HepG2 (cell line): ENCODE results near the gene VAMP2. TPM values are rescaled to one million over a fixed set of nuclear protein-coding genes. Genes with fewer than 3 reads are reported as not detected.
A peak's percentile ranks its signal among the peaks of the same experiment; 100 is the strongest.

Experiments used
- AGO1 ChIP-seq: fragments of 200-400 bp; formaldehyde crosslinking; IDR thresholded peaks from 2 replicates; pipeline ENCODE4 v1.6.1; 2017; ENCODE audit warnings: mild to moderate bottlenecking, low read depth, low read length, moderate library complexity; ENCODE audit not compliant: poor library complexity, severe bottlenecking
- AKNA ChIP-seq: sonication (generic); formaldehyde crosslinking; IDR thresholded peaks from 2 replicates; pipeline ENCODE4 v1.4.0; 2020; ENCODE audit warnings: missing genetic modification reagents, borderline replicate concordance
- CERS6 ChIP-seq: sonication (generic); formaldehyde crosslinking; IDR thresholded peaks from 2 replicates; pipeline ENCODE4 v1.5.0; 2020; ENCODE audit warnings: missing genetic modification reagents
- HNF4A ChIP-seq: sonication (generic); formaldehyde crosslinking; IDR thresholded peaks from 2 replicates; pipeline ENCODE4 v1.4.0; 2020; ENCODE audit warnings: missing genetic modification reagents
- JUN ChIP-seq: sonication (generic); formaldehyde crosslinking; IDR thresholded peaks from 2 replicates; pipeline ENCODE4 v1.4.0; 2020; ENCODE audit warnings: mild to moderate bottlenecking, missing genetic modification reagents
- JUND ChIP-seq: sonication (generic); formaldehyde crosslinking; IDR thresholded peaks from 2 replicates; pipeline ENCODE4 v1.8.0; 2022; ENCODE audit warnings: mild to moderate bottlenecking, missing genetic modification reagents
- KDM2A ChIP-seq: sonication (generic); formaldehyde crosslinking; IDR thresholded peaks from 2 replicates; pipeline ENCODE4 v1.4.0; 2020; ENCODE audit warnings: low read depth, missing genetic modification reagents, borderline replicate concordance
- KLF6 ChIP-seq: IDR thresholded peaks from 2 replicates; pipeline ENCODE4 v1.8.0; 2016; ENCODE audit warnings: missing biosample characterization, missing genetic modification reagents
- MTF2 ChIP-seq: sonication (generic); formaldehyde crosslinking; IDR thresholded peaks from 2 replicates; pipeline ENCODE4 v1.5.0; 2020; ENCODE audit warnings: missing genetic modification reagents, borderline replicate concordance
- NFE2 ChIP-seq: sonication (generic); formaldehyde crosslinking; IDR thresholded peaks from 2 replicates; pipeline ENCODE4 v1.4.0; 2020; ENCODE audit warnings: missing genetic modification reagents
- NR2F2 ChIP-seq: IDR thresholded peaks from 2 replicates; pipeline ENCODE4 v1.6.1; 2012; ENCODE audit warnings: low read depth, inconsistent platforms, borderline replicate concordance
- NRL ChIP-seq: sonication (generic); formaldehyde crosslinking; IDR thresholded peaks from 2 replicates; pipeline ENCODE4 v1.5.0; 2020; ENCODE audit warnings: missing genetic modification reagents, mild to moderate bottlenecking, moderate library complexity, borderline replicate concordance
- SNAI1 ChIP-seq: sonication (generic); formaldehyde crosslinking; IDR thresholded peaks from 2 replicates; pipeline ENCODE4 v1.5.0; 2020; ENCODE audit warnings: mild to moderate bottlenecking, missing genetic modification reagents, borderline replicate concordance
- SRSF4 ChIP-seq: fragments of 200-400 bp; formaldehyde crosslinking; IDR thresholded peaks from one replicate; pipeline ENCODE4 v1.6.1; 2018; ENCODE audit warnings: mild to moderate bottlenecking, low read depth, low read length, moderate library complexity; ENCODE audit not compliant: poor library complexity, severe bottlenecking
- TEF ChIP-seq: sonication (generic); formaldehyde crosslinking; IDR thresholded peaks from 2 replicates; pipeline ENCODE4 v1.5.0; 2020; ENCODE audit warnings: missing genetic modification reagents
- ZNF143 ChIP-seq: sonication (generic); formaldehyde crosslinking; IDR thresholded peaks from 2 replicates; pipeline ENCODE4 v1.4.0; 2020; ENCODE audit warnings: missing genetic modification reagents
- ZNF451 ChIP-seq: sonication (generic); formaldehyde crosslinking; IDR thresholded peaks from 2 replicates; pipeline ENCODE4 v1.5.0; 2020; ENCODE audit warnings: mild to moderate bottlenecking, missing genetic modification reagents
- ZNF577 ChIP-seq: sonication (generic); formaldehyde crosslinking; IDR thresholded peaks from 2 replicates; pipeline ENCODE4 v1.4.0; 2020; ENCODE audit warnings: mild to moderate bottlenecking, low read depth, missing genetic modification reagents, borderline replicate concordance
- ZNF674 ChIP-seq: sonication (generic); formaldehyde crosslinking; IDR thresholded peaks from 2 replicates; pipeline ENCODE4 v1.5.0; 2020; ENCODE audit warnings: low read depth, mild to moderate bottlenecking, missing genetic modification reagents
- polyA plus RNA-seq, 8 experiments: library from polyadenylated mRNA; depleted of rRNA in 3 of 8; stranded (reverse) in 7 of 8; unstranded in 1 of 8; fragments of >200 nt; fragmentation: Illumina TruSeq in 4 of 8; extraction: Trizol in 4 of 8; gene quantifications; 2 replicates each; pipeline versions ENCODE4 v1.2.1 to v1.2.3, GENCODE V29; 2011 to 2016; ENCODE audit warnings: low read depth in 4 of 8, missing spikeins in 1 of 8, mixed read lengths in 1 of 8; ENCODE audit not compliant: insufficient read depth in 1 of 8
- total RNA-seq, 5 experiments: library from RNA; depleted of rRNA; stranded (reverse); fragments of >200 nt; fragmentation: Illumina TruSeq; extraction: Trizol; gene quantifications; 2 replicates each; pipeline ENCODE4 v1.2.3, GENCODE V29; 2016; ENCODE audit warnings: low read depth in 1 of 5
- TF ChIP-seq, protein P1 (sequence below): IDR thresholded peaks from 2 replicates; pipeline ENCODE4 v1.6.1; 2012; ENCODE audit warnings: low read depth, low read length, improper control_type of control experiment
- TF ChIP-seq, protein P2 (sequence below): sonication (generic); formaldehyde crosslinking; IDR thresholded peaks from 2 replicates; pipeline ENCODE4 v1.5.1; 2020; ENCODE audit warnings: missing genetic modification reagents, mild to moderate bottlenecking, borderline replicate concordance

The VAMP2 gene
- total and polyA plus RNA-seq, 2 of the 13 experiments (the other 11 are each of a cell fraction or from before 2014, with no cell fraction given) = 3.9 to 17.2 TPM

GRCh38 chr17:8210761-8211458 is 48.2 kb upstream of the VAMP2 start (continued):
- TF ChIP-seq, protein P1, sequence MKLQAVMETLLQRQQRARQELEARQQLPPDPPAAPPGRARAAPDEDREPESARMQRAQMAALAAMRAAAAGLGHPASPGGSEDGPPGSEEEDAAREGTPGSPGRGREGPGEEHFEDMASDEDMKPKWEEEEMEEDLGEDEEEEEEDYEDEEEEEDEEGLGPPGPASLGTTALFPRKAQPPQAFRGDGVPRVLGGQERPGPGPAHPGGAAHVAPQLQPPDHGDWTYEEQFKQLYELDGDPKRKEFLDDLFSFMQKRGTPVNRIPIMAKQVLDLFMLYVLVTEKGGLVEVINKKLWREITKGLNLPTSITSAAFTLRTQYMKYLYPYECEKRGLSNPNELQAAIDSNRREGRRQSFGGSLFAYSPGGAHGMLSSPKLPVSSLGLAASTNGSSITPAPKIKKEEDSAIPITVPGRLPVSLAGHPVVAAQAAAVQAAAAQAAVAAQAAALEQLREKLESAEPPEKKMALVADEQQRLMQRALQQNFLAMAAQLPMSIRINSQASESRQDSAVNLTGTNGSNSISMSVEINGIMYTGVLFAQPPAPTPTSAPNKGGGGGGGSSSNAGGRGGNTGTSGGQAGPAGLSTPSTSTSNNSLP = peak; percentile 94
- no peak for TF ChIP-seq JUND (CRISPR knock-in tag)
- TF ChIP-seq CERS6 (CRISPR knock-in tag) = no peak
- peak; percentile 56; the same call in 1 of the 2 replicates for TF ChIP-seq NR2F2
- TF ChIP-seq ZNF674 (CRISPR knock-in tag) = no peak
- no peak for TF ChIP-seq ZNF143 (CRISPR knock-in tag)
- TF ChIP-seq AKNA = no peak
- no peak for TF ChIP-seq JUN (CRISPR knock-in tag)
- no peak for TF ChIP-seq SRSF4
- TF ChIP-seq KDM2A (CRISPR knock-in tag) = no peak
- TF ChIP-seq ZNF577 = no peak
- no peak for TF ChIP-seq NRL (CRISPR knock-in tag)
- TF ChIP-seq, protein P2, sequence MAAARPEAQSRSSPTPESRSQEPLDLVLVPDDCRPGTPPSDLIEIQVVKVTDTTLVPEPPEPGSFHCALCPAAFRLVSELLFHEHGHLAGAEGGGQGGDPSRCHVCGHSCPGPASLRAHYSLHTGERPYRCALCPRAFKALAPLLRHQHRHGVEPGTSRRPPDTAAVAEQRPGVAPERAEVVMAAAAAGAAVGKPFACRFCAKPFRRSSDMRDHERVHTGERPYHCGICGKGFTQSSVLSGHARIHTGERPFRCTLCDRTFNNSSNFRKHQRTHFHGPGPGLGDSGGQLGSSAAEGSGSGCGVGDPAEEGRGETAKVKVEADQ (CRISPR knock-in tag) = no peak
- TF ChIP-seq ZNF451 (CRISPR knock-in tag) = no peak
- no peak for TF ChIP-seq TEF (CRISPR knock-in tag)
- TF ChIP-seq MTF2 (CRISPR knock-in tag) = no peak
- no peak for TF ChIP-seq SNAI1 (CRISPR knock-in tag)
- peak; percentile 67 for TF ChIP-seq HNF4A (CRISPR knock-in tag)
- no peak for TF ChIP-seq KLF6 (CRISPR knock-in tag)
- no peak for TF ChIP-seq AGO1
- no peak for TF ChIP-seq NFE2 (CRISPR knock-in tag)
